Measurements from ENCODE around the gene GRAMD2B. TPM values are rescaled to one million over a fixed set of nuclear protein-coding genes. Genes with fewer than 3 reads are reported as not detected.

GRAMD2B gene
- total RNA-seq, 1 experiment from 2014 or later = 7.2 TPM

DNA sequence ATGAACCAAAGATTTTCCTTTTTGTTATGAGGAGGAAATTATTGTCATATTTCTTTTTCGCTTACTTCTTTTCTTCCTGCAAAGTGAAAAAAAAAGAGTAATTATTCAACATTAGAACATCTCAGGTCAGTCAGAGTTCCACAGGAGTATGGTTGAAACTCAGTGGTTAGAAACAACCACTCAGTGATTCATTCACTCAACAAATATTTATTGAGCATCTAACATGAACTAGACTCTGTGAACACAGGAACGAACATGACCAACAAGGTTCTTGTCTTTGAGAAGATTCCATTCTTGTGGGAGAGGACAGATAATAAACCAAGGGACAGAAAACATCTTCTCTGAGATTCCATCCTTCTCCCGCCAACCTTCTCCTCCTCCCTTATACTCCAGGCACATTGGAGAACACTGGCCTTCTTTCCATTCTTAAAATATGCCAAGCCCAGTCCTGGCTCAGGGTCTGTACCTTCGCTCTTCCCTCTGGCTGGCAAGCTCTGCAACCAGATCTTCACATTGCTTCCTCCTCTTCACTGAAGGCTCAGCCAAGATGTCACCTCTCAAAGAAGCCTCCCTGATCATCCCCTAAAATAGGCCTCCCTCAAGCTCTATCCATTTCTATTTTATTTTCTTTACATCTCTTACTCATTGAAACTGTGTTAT is 6.8 kb upstream of the GRAMD2B start:
- Histone ChIP-seq H3K27ac (ENCODE audit: low read depth, low read length) (no peak overlapping the region), H3K9me2 (ENCODE audit: insufficient read depth) (no peaks in the 10 kb centered on the region), H3K9ac (ENCODE audit: low read length) (no peak overlapping the region), H3K4me2 (ENCODE audit: low read length) (no peak overlapping the region), H3K79me2 (ENCODE audit: insufficient read depth, low read length) (no peaks in the 10 kb centered on the region), H3K36me3 (ENCODE audit: control insufficient read depth in 1 of 2, insufficient read depth in 2 of 2, low read length in 2 of 2) (no peaks in the 10 kb centered on the region), H3K27me3 (ENCODE audit: insufficient read depth, low read length) (no peaks in the 10 kb centered on the region), H4K20me1 (ENCODE audit: insufficient read depth) (no peaks in the 10 kb centered on the region), H3K4me1 (ENCODE audit: control insufficient read depth in 1 of 2, insufficient read depth in 2 of 2, low read length in 2 of 2) (no peaks in the 10 kb centered on the region), H3K9me3 (ENCODE audit: control insufficient read depth in 1 of 2, insufficient read depth in 1 of 2, low read depth in 1 of 2, low read length in 2 of 2) (no peaks in the 10 kb centered on the region), H2AFZ (ENCODE audit: low read depth, low read length, poor library complexity, severe bottlenecking) (no peak overlapping the region), H3K4me3 (replicated peaks in 1 of 2; ENCODE audit: low read depth in 1 of 2, low read length in 2 of 2) (no peak overlapping the region)
- POLR2A ChIA-PET = no interaction called here
- TF ChIP-seq CEBPB (IDR thresholded peaks at IDR 0.05; ENCODE audit: low read depth) (no peak), YY1 (IDR thresholded peaks at IDR 0.05; ENCODE audit: extremely low read depth, insufficient replicate concordance, low read depth, low read length) (no peak)
- RAD21 ChIA-PET (ENCODE audit: low non-redundant PET in 1 of 2, low total read pairs in 2 of 2, uncharacterized antibody in 2 of 2, unreplicated experiment in 2 of 2) = no interaction called here
- no peak for ATAC-seq
- no TSS peak for BruUV-seq (replicated peaks)
- intact Hi-C loops (cut with micrococcal nuclease) = no loop called here
- DNase-seq (ENCODE audit: low read depth, low spot score) = no peak
- CTCF ChIA-PET = no interaction called here

DNA sequence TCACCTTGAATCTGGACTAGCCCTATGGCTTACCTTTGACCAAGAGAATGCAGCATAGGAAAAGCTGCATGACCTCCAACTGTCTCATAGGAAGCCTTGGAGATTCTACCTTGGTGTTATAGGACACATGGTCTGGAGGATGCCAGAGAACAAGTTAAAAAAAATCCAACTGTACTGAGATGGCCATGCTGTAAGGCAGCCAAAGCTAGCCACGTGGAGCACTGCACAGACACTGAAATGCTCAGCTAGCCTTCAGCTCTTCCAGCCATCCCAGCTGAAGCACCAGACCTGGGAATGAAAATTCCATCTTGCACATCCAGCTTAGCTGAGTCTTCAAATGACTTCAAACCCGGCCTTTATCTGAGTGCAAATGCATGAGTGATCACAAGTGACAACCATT is 6.0 kb upstream of the GRAMD2B start:
- ATAC-seq (no peak), DNase-seq (ENCODE audit: low read depth, low spot score) (no peak)
- Histone ChIP-seq H3K27me3 (ENCODE audit: insufficient read depth, low read length) (no peaks in the 10 kb centered on the region), H3K4me2 (ENCODE audit: low read length) (no peak overlapping the region), H3K9me3 (ENCODE audit: control insufficient read depth in 1 of 2, insufficient read depth in 1 of 2, low read depth in 1 of 2, low read length in 2 of 2) (no peaks in the 10 kb centered on the region), H3K9ac (ENCODE audit: low read length) (no peak overlapping the region), H3K9me2 (ENCODE audit: insufficient read depth) (no peaks in the 10 kb centered on the region), H3K4me3 (replicated peaks in 1 of 2; ENCODE audit: low read depth in 1 of 2, low read length in 2 of 2) (no peak overlapping the region), H3K4me1 (ENCODE audit: control insufficient read depth in 1 of 2, insufficient read depth in 2 of 2, low read length in 2 of 2) (no peaks in the 10 kb centered on the region), H3K36me3 (ENCODE audit: control insufficient read depth in 1 of 2, insufficient read depth in 2 of 2, low read length in 2 of 2) (no peaks in the 10 kb centered on the region), H3K79me2 (ENCODE audit: insufficient read depth, low read length) (no peaks in the 10 kb centered on the region), H3K27ac (ENCODE audit: low read depth, low read length) (no peak overlapping the region), H4K20me1 (ENCODE audit: insufficient read depth) (no peaks in the 10 kb centered on the region), H2AFZ (ENCODE audit: low read depth, low read length, poor library complexity, severe bottlenecking) (no peak overlapping the region)
- TF ChIP-seq EZH2phosphoT487 (IDR thresholded peaks at IDR 0.05; ENCODE audit: borderline replicate concordance) (no peak), EGR1 (IDR thresholded peaks at IDR 0.05; ENCODE audit: low read depth) (no peak), EZH2 (IDR thresholded peaks at IDR 0.05) (no peak), POLR2AphosphoS5 (IDR thresholded peaks at IDR 0.05; ENCODE audit: low read depth, low read length) (no peak), CEBPB (IDR thresholded peaks at IDR 0.05; ENCODE audit: low read depth) (no peak), ELF1 (IDR thresholded peaks at IDR 0.05; ENCODE audit: borderline replicate concordance, low read depth) (no peak), YY1 (IDR thresholded peaks at IDR 0.05; ENCODE audit: extremely low read depth, insufficient replicate concordance, low read depth, low read length) (no peak), MAX (IDR thresholded peaks at IDR 0.05) (no peak), JUND (IDR thresholded peaks at IDR 0.05) (no peak), SP1 (IDR thresholded peaks at IDR 0.05; ENCODE audit: low read depth) (no peak)
- BruUV-seq (replicated peaks) = no TSS peak
- intact Hi-C loops (cut with micrococcal nuclease) = no loop called here
- ChIA-PET CTCF (no interaction called here), RAD21 (ENCODE audit: low non-redundant PET in 1 of 2, low total read pairs in 2 of 2, uncharacterized antibody in 2 of 2, unreplicated experiment in 2 of 2) (interaction anchor here in 1 of 2 experiments (0.6 kb wide), 1 partner anchor 1752 kb away, joined by 3 read pairs; no protein-coding TSS in a partner anchor), POLR2A (no interaction called here)
